DOHH2 (cell line): ENCODE data around the gene FGFR3.

Experiments
- H3F3A ChIP-seq: fragments of 200-600 bp; sonication (generic), shearing (Covaris generic); 2 replicates; pipeline ENCODE4 v1.6.0; 2016; ENCODE audit warnings: antibody characterized with exemption, mild to moderate bottlenecking; ENCODE audit not compliant: control insufficient read depth, insufficient read depth
- H3K27ac ChIP-seq: fragments of 200-600 bp; sonication (generic); 2 replicates; pipeline ENCODE4 v1.5.1; 2014; ENCODE audit warnings: low read depth, mild to moderate bottlenecking, low read length, moderate library complexity
- H3K27me3 ChIP-seq: fragments of 200-600 bp; sonication (generic); 2 replicates; pipeline ENCODE4 v1.6.1; 2014; ENCODE audit warnings: mild to moderate bottlenecking, low read length, mixed read lengths; ENCODE audit not compliant: control insufficient read depth
- H3K36me3 ChIP-seq: fragments of 200-600 bp; sonication (generic); 2 replicates; pipeline ENCODE4 v1.6.1; 2014; ENCODE audit warnings: mild to moderate bottlenecking, low read length, moderate library complexity, mixed read lengths; ENCODE audit not compliant: control insufficient read depth
- H3K4me1 ChIP-seq: fragments of 200-600 bp; sonication (generic); 2 replicates; pipeline ENCODE4 v1.6.1; 2014; ENCODE audit warnings: mild to moderate bottlenecking, low read length, mixed read lengths; ENCODE audit not compliant: control insufficient read depth
- H3K4me2 ChIP-seq: fragments of 200-600 bp; sonication (generic); 2 replicates; pipeline ENCODE4 v1.6.0; 2014; ENCODE audit warnings: mild to moderate bottlenecking, low read length, moderate library complexity
- H3K4me3 ChIP-seq: fragments of 200-600 bp; sonication (generic); 2 replicates; pipeline ENCODE4 v1.5.1; 2014; ENCODE audit warnings: mild to moderate bottlenecking, low read length, mixed read lengths
- H3K79me2 ChIP-seq: fragments of 200-600 bp; sonication (generic); 2 replicates; pipeline ENCODE4 v1.6.1; 2014; ENCODE audit warnings: mild to moderate bottlenecking, low read length, mixed read lengths; ENCODE audit not compliant: control insufficient read depth
- H3K9me2 ChIP-seq: fragments of 200-600 bp; sonication (generic); replicated peaks from 2 replicates; pipeline ENCODE4 v1.6.1; 2014; ENCODE audit warnings: mild to moderate bottlenecking, low read length, mixed read lengths; ENCODE audit not compliant: control insufficient read depth
- H3K9me3 ChIP-seq: fragments of 200-600 bp; sonication (generic); 2 replicates; pipeline ENCODE4 v1.6.1; 2014; ENCODE audit warnings: antibody characterized with exemption, low read length, mixed read lengths; ENCODE audit not compliant: control insufficient read depth, insufficient read depth
- H4K20me1 ChIP-seq: fragments of 200-600 bp; sonication (generic); 2 replicates; pipeline ENCODE4 v1.6.0; 2014; ENCODE audit warnings: low read depth, mild to moderate bottlenecking, antibody characterized with exemption, low read length, moderate library complexity; ENCODE audit not compliant: control insufficient read depth, insufficient read depth
- CTCF ChIP-seq: fragments of 200-600 bp; sonication (generic); IDR thresholded peaks from one replicate; pipeline ENCODE4 v1.5.1; 2014; ENCODE audit warnings: antibody characterized with exemption, mild to moderate bottlenecking, low read depth, low read length; ENCODE audit not compliant: poor library complexity, severe bottlenecking
- EZH2phosphoT487 ChIP-seq: fragments of 200-600 bp; sonication (generic); IDR thresholded peaks from 2 replicates; pipeline ENCODE4 v1.6.1; 2017; ENCODE audit warnings: borderline replicate concordance, mild to moderate bottlenecking, antibody characterized with exemption, low read length, moderate library complexity, mixed read lengths

FGFR3 gene

GRCh38 chr4:1763550-1764080 lies 29.5 kb upstream of the FGFR3 start:
- Histone ChIP-seq H3K27me3 (peaks cover 28% of the 10 kb centered on the region), H3F3A (no peaks in the 10 kb centered on the region), H3K36me3 (no peaks in the 10 kb centered on the region), H3K9me2 (no peaks in the 10 kb centered on the region), H4K20me1 (peaks cover 4% of the 10 kb centered on the region; the same call in 1 of the 2 replicates), H3K4me3 (no peak overlapping the region), H3K27ac (no peak overlapping the region), H3K4me2 (no peak overlapping the region), H3K9me3 (no peaks in the 10 kb centered on the region), H3K4me1 (peaks cover 15% of the 10 kb centered on the region), H3K79me2 (no peaks in the 10 kb centered on the region)
- TF ChIP-seq CTCF: no peak
- TF ChIP-seq EZH2phosphoT487: no peak

- peaks cover 39% of the 10 kb centered on the region for H3K27me3 ChIP-seq
- peaks cover 4% of the 10 kb centered on the region; the same call in 1 of the 2 replicates for H4K20me1 ChIP-seq
- no peak for TF ChIP-seq EZH2phosphoT487
- TF ChIP-seq CTCF: no peak
- H3K9me3 ChIP-seq: no peaks in the 10 kb centered on the region
- peaks cover 23% of the 10 kb centered on the region for H3K4me1 ChIP-seq
- H3K36me3 ChIP-seq: no peaks in the 10 kb centered on the region
- no peaks in the 10 kb centered on the region for H3K9me2 ChIP-seq
- H3K27ac ChIP-seq: no peak overlapping the region
- no peaks in the 10 kb centered on the region for H3K79me2 ChIP-seq
- H3K4me2 ChIP-seq: no peak overlapping the region
- H3K4me3 ChIP-seq: no peak overlapping the region
- H3F3A ChIP-seq: no peaks in the 10 kb centered on the region
Observed at GRCh38 chr4:1764670-1765069, 28.4 kb upstream of the FGFR3 start.

- Histone ChIP-seq H3K36me3 (no peaks in the 10 kb centered on the region), H4K20me1 (peaks cover 4% of the 10 kb centered on the region; the same call in 1 of the 2 replicates), H3K4me1 (peaks cover 23% of the 10 kb centered on the region), H3K4me2 (no peak overlapping the region), H3K9me3 (no peaks in the 10 kb centered on the region), H3K27ac (no peak overlapping the region), H3K27me3 (peaks cover 41% of the 10 kb centered on the region), H3F3A (no peaks in the 10 kb centered on the region), H3K9me2 (no peaks in the 10 kb centered on the region), H3K4me3 (no peak overlapping the region), H3K79me2 (no peaks in the 10 kb centered on the region)
- TF ChIP-seq EZH2phosphoT487 (no peak), CTCF (no peak)
Observed at GRCh38 chr4:1765409-1766072, 27.6 kb upstream of the FGFR3 start.
